Type B pancreatic cell (in vitro differentiated cells): ENCODE results near the gene TCFL5. TPM values are rescaled to one million over a fixed set of nuclear protein-coding genes. Genes with fewer than 3 reads are reported as not detected.

Source experiments
- DNase-seq: peaks from one replicate; pipeline ENCODE4 v3.0.0; 2021; ENCODE audit warnings: mixed read lengths; ENCODE audit not compliant: unreplicated experiment; ENCODE audit errors: extremely low spot score
- H3K27ac Mint-ChIP-seq: 2 replicates; pipeline ENCODE4 v1.8.0; 2021; ENCODE audit warnings: mild to moderate bottlenecking, mixed read lengths
- H3K27me3 Mint-ChIP-seq: 2 replicates; pipeline ENCODE4 v1.8.0; 2021; ENCODE audit warnings: mixed read lengths
- H3K36me3 Mint-ChIP-seq: 2 replicates; pipeline ENCODE4 v1.8.0; 2021; ENCODE audit warnings: mixed read lengths
- H3K4me1 Mint-ChIP-seq: one replicate; pipeline ENCODE4 v1.8.0; 2021; ENCODE audit warnings: mixed read lengths; ENCODE audit not compliant: unreplicated experiment
- H3K4me3 Mint-ChIP-seq: 2 replicates; pipeline ENCODE4 v1.8.0; 2021; ENCODE audit warnings: mild to moderate bottlenecking, mixed read lengths
- H3K9me3 Mint-ChIP-seq: 2 replicates; pipeline ENCODE4 v1.8.0; 2021; ENCODE audit warnings: mixed read lengths
- CTCF ChIP-seq: fragments of 200-600 bp; sonication (generic); conservative IDR thresholded peaks from 2 replicates; pipeline ENCODE4 v1.5.0; 2021; ENCODE audit warnings: antibody characterized with exemption, mild to moderate bottlenecking
- total RNA-seq: library from RNA; stranded (reverse); gene quantifications from 2 replicates; pipeline ENCODE4 v1.2.1, GENCODE V29; 2021; ENCODE audit warnings: low replicate concordance

Gene TCFL5
- total RNA-seq, 1 donor from 2014 or later, result 11.8 TPM

GRCh38 chr20:62886709-62887058 is 25.1 kb upstream of the TCFL5 start:
- peaks cover 5% of the 10 kb centered on the region for H3K4me1 Mint-ChIP-seq
- no peaks in the 10 kb centered on the region for H3K27me3 Mint-ChIP-seq
- H3K9me3 Mint-ChIP-seq, result no peaks in the 10 kb centered on the region
- DNase-seq, result no peak
- H3K36me3 Mint-ChIP-seq, result peaks cover 10% of the 10 kb centered on the region
- no peak overlapping the region for H3K4me3 Mint-ChIP-seq
- no peak for TF ChIP-seq CTCF
- no peak overlapping the region for H3K27ac Mint-ChIP-seq

GRCh38 chr20:62885896-62886708 is 24.5 kb upstream of the TCFL5 start:
- no peak for DNase-seq
- Mint-ChIP-seq H3K27ac (no peak overlapping the region), H3K9me3 (no peaks in the 10 kb centered on the region), H3K27me3 (no peaks in the 10 kb centered on the region), H3K4me3 (no peak overlapping the region), H3K4me1 (peaks cover 5% of the 10 kb centered on the region), H3K36me3 (peaks cover 16% of the 10 kb centered on the region)
- no peak for TF ChIP-seq CTCF

- Mint-ChIP-seq H3K36me3 (peaks cover 15% of the 10 kb centered on the region), H3K9me3 (no peaks in the 10 kb centered on the region), H3K4me1 (peaks cover 5% of the 10 kb centered on the region), H3K4me3 (no peak overlapping the region), H3K27me3 (no peaks in the 10 kb centered on the region), H3K27ac (no peak overlapping the region)
- no peak for TF ChIP-seq CTCF
- DNase-seq, result no peak
Measured at GRCh38 chr20:62885046-62885895, 23.6 kb upstream of the TCFL5 start.

- no peaks in the 10 kb centered on the region for H3K27me3 Mint-ChIP-seq
- no peak for DNase-seq
- peaks cover 5% of the 10 kb centered on the region for H3K4me1 Mint-ChIP-seq
- no peaks in the 10 kb centered on the region for H3K9me3 Mint-ChIP-seq
- TF ChIP-seq CTCF, result no peak
- H3K36me3 Mint-ChIP-seq, result peaks cover 13% of the 10 kb centered on the region
- no peak overlapping the region for H3K4me3 Mint-ChIP-seq
- H3K27ac Mint-ChIP-seq, result no peak overlapping the region
Measured at GRCh38 chr20:62884556-62884955, 22.9 kb upstream of the TCFL5 start.

GRCh38 chr20:62882426-62882825 is 20.8 kb upstream of the TCFL5 start:
- Mint-ChIP-seq H3K4me3 (no peak overlapping the region), H3K27me3 (no peaks in the 10 kb centered on the region), H3K4me1 (peaks cover 5% of the 10 kb centered on the region), H3K27ac (no peak overlapping the region), H3K9me3 (no peaks in the 10 kb centered on the region), H3K36me3 (peaks cover 13% of the 10 kb centered on the region)
- no peak for DNase-seq
- no peak for TF ChIP-seq CTCF
